Gastroesophageal sphincter (tissue), 3 donors: Measurements from ENCODE around the gene PLET1.

Source experiments
- CTCF ChIP-seq, 4 experiments: fragments of 200-600 bp in 2 of 4; fragments of 450-650 bp in 2 of 4; sonication (generic) in 1 of 4; IDR thresholded peaks; one replicate each; pipeline ENCODE4 v1.5.1; 2017 to 2019; ENCODE audit warnings: antibody characterized with exemption in 4 of 4, mild to moderate bottlenecking in 2 of 4, moderate library complexity in 2 of 4
- EP300 ChIP-seq: sonication (generic); formaldehyde crosslinking; IDR thresholded peaks from one replicate; pipeline ENCODE4 v1.6.1; 2017; ENCODE audit warnings: antibody characterized with exemption, mild to moderate bottlenecking

- TF ChIP-seq CTCF (IDR thresholded peaks at IDR 0.05), result no peak
- TF ChIP-seq EP300, result no peak
These were observed 39.3 kb downstream of the PLET1 start for GRCh38 chr11:112221274-112221835.
